DND-41 (cell line): ENCODE data around the gene PCDHA12.

Experiments
- ATAC-seq: fragments of 200-7000 bp; cut with Tn5 transposase; 3 replicates; pipeline ENCODE4 v1.9.1; 2021; ENCODE audit warnings: low read depth; ENCODE audit not compliant: insufficient read depth
- DNase-seq: peaks from one replicate; pipeline ENCODE4 v3.0.0-alpha.2; 2020
- H2AFZ ChIP-seq: 2 replicates; pipeline ENCODE4 v1.6.0; 2012; ENCODE audit warnings: low read depth, low read length
- H3K27ac ChIP-seq: 2 replicates; pipeline ENCODE4 v1.5.1; 2012; ENCODE audit warnings: low read length, inconsistent platforms
- H3K27me3 ChIP-seq: fragments of 200-600 bp; sonication (generic); 2 replicates; pipeline ENCODE4 v1.6.0; 2012; ENCODE audit warnings: low read length, mild to moderate bottlenecking, inconsistent platforms; ENCODE audit not compliant: insufficient read depth, poor library complexity
- H3K36me3 ChIP-seq: 2 replicates; pipeline ENCODE4 v1.5.1; 2012; ENCODE audit warnings: low read length, inconsistent platforms; ENCODE audit not compliant: insufficient read depth
- H3K4me1 ChIP-seq: 2 replicates; pipeline ENCODE4 v1.5.1; 2012; ENCODE audit warnings: mild to moderate bottlenecking, low read length; ENCODE audit not compliant: insufficient read depth
- H3K4me2 ChIP-seq: 2 replicates; pipeline ENCODE4 v1.6.0; 2012; ENCODE audit warnings: mild to moderate bottlenecking, moderate library complexity, low read length, inconsistent platforms; ENCODE audit not compliant: insufficient read depth
- H3K4me3 ChIP-seq, 2 experiments: fragments of 200-600 bp in 1 of 2; shearing (Covaris generic) in 1 of 2; 2 replicates each; pipeline ENCODE4 v1.5.1; 2012 to 2016; ENCODE audit warnings: inconsistent platforms in 2 of 2, low read length in 2 of 2, mild to moderate bottlenecking in 2 of 2, low read depth in 1 of 2, moderate library complexity in 1 of 2
- H3K79me2 ChIP-seq: 2 replicates; pipeline ENCODE4 v1.6.0; 2012; ENCODE audit warnings: low read length, inconsistent platforms; ENCODE audit not compliant: insufficient read depth
- H3K9ac ChIP-seq: 2 replicates; pipeline ENCODE4 v1.6.0; 2012; ENCODE audit warnings: low read depth, mild to moderate bottlenecking, inconsistent platforms, low read length, moderate library complexity
- H3K9me3 ChIP-seq: 2 replicates; pipeline ENCODE4 v1.5.1; 2012; ENCODE audit warnings: low read length, moderate library complexity, mild to moderate bottlenecking, inconsistent platforms; ENCODE audit not compliant: insufficient read depth, severe bottlenecking
- H4K20me1 ChIP-seq: 2 replicates; pipeline ENCODE4 v1.6.0; 2012; ENCODE audit warnings: low read length; ENCODE audit not compliant: insufficient read depth
- CTCF ChIP-seq: IDR thresholded peaks from 2 replicates; pipeline ENCODE4 v1.5.1; 2012; ENCODE audit warnings: borderline replicate concordance, low read length, moderate library complexity, mild to moderate bottlenecking; ENCODE audit not compliant: poor library complexity, severe bottlenecking; ENCODE audit errors: extremely low read depth
- EZH2 ChIP-seq: IDR thresholded peaks from 3 replicates; pipeline ENCODE4 v1.6.1; 2012; ENCODE audit warnings: borderline replicate concordance, low read depth, mild to moderate bottlenecking, moderate library complexity, low read length, inconsistent platforms; ENCODE audit not compliant: severe bottlenecking

The PCDHA12 gene

GRCh38 chr5:140855772-140856674 lies 19.1 kb upstream of the PCDHA12 start, which contains the start of gene PCDHA10:
Gene PCDHA10 (plus strand): TSS chr5:140855897. CDS start chr5:140856049, 152 bp downstream.
- Histone ChIP-seq H3K4me3 (no peak within 1 kb of the TSS), H3K27ac (no peak within 1 kb of the TSS), H3K79me2 (no peaks in the 10 kb centered on the region), H3K36me3 (no peaks in the 10 kb centered on the region), H2AFZ (no peak within 1 kb of the TSS), H3K9me3 (no peaks in the 10 kb centered on the region), H3K27me3 (no peaks in the 10 kb centered on the region), H4K20me1 (no peaks in the 10 kb centered on the region), H3K4me1 (no peaks in the 10 kb centered on the region), H3K9ac (no peak within 1 kb of the TSS), H3K4me2 (no peak within 1 kb of the TSS)
- ATAC-seq = no peak
- TF ChIP-seq EZH2 (no peak), CTCF (peak; percentile 42)
- no peak for DNase-seq

- H3K36me3 ChIP-seq = no peaks in the 10 kb centered on the region
- DNase-seq = no peak
- TF ChIP-seq CTCF = no peak
- TF ChIP-seq EZH2 = no peak
Measured at GRCh38 chr5:140857177-140857986, 17.7 kb upstream of the PCDHA12 start.

GRCh38 chr5:140857987-140858240 lies 17.2 kb upstream of the PCDHA12 start:
- H3K79me2 ChIP-seq = no peaks in the 10 kb centered on the region

More at GRCh38 chr5:140857177-140857986, 17.7 kb upstream of the PCDHA12 start:
- H3K27me3 ChIP-seq = no peaks in the 10 kb centered on the region
- H3K79me2 ChIP-seq = no peaks in the 10 kb centered on the region
- no peak for ATAC-seq
- no peak overlapping the region for H3K9ac ChIP-seq
- H3K4me1 ChIP-seq = no peaks in the 10 kb centered on the region
- no peak overlapping the region for H3K4me3 ChIP-seq
- H3K9me3 ChIP-seq = no peaks in the 10 kb centered on the region
- H3K27ac ChIP-seq = no peak overlapping the region
- no peak overlapping the region for H3K4me2 ChIP-seq
- no peaks in the 10 kb centered on the region for H4K20me1 ChIP-seq
- no peak overlapping the region for H2AFZ ChIP-seq

More at GRCh38 chr5:140857987-140858240, 17.2 kb upstream of the PCDHA12 start:
- no peaks in the 10 kb centered on the region for H3K4me1 ChIP-seq
- no peaks in the 10 kb centered on the region for H4K20me1 ChIP-seq
- H3K36me3 ChIP-seq = no peaks in the 10 kb centered on the region
- no peak overlapping the region for H2AFZ ChIP-seq
- no peak overlapping the region for H3K9ac ChIP-seq
- no peak overlapping the region for H3K4me2 ChIP-seq
- H3K27ac ChIP-seq = no peak overlapping the region
- H3K27me3 ChIP-seq = no peaks in the 10 kb centered on the region
- no peak overlapping the region for H3K4me3 ChIP-seq
- no peaks in the 10 kb centered on the region for H3K9me3 ChIP-seq
- DNase-seq = no peak
- no peak for TF ChIP-seq CTCF
- no peak for TF ChIP-seq EZH2
- no peak for ATAC-seq
